SIG-M5 (cell line): ENCODE data around the gene DTX2.
"Not testable (repeated sequence)": the region's sequence is repeated elsewhere in the genome, so short reads cannot be mapped to it uniquely, and the experiment has no call there.

Experiments used
- DNase-seq: peaks from one replicate; lab custom pipeline; 2025; lab: John Stamatoyannopoulos, UW

The DTX2 gene

GRCh38 chr7:76512941-76513816, 51.7 kb downstream of the DTX2 start:
- DNase-seq: no peak

GRCh38 chr7:76513817-76514799, 52.6 kb downstream of the DTX2 start:
- no peak for DNase-seq

DNA sequence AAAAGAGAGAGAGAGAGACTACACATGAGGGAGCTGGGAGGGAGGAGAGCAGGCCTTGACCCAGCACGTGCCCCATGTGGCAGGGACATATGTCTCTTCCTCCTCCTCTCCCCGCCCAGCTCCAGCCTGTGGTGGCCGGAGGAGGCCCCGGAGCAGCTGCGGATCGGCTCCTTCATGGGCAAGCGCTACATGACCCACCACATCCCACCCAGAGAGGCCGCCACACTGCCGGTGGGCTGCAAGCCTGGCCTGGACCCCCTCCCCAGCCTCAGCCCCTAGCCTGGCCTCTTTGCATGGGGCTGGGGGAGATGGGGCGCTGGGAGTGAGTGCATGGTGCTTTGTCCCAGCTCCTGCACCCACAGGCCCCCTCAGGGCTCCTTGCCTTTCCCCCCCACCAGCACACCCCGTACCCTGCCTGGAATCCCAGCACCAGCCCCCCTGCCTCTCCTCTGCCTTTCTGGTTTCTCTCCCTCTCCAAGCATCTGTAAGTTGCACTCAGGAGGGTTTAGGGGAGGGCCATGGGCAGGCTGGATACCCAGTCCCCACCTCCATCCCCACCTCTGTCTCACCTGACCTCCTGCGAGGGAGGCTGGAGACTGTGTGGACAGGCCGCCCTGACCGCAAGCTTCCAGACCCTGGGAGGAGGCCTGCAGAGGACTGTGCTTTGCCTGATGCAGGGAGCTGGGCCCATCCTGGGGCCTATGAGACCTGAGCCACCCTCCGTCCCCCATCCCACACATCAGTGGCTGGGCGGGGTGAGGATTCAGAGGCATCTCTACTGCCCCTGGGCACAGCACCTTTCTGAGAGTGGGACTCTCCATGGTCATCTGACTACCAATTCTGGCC, 53.6 kb downstream of the DTX2 start:
- no peak for DNase-seq

- no peak for DNase-seq
Measured at GRCh38 chr7:76515999-76516443, 54.5 kb downstream of the DTX2 start.

DNA sequence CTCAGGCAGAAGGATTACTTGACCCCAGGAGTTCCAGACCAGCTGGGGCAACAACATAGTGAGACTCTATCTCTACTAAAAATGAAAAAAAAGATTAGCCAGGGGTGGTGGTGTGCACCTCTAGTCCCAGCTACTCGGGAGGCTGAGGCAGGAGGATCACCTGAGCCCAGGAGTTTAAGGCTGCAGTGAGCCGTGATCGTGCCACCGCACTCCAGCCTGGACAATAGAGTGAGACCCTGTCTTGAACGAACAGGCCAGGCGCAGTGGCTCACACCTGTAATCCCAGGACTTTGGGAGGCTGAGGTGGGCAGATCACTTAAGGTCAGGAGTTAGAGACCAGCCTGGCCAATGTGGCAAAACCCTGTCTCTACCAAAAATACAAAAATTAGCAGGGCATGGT, 55.4 kb downstream of the DTX2 start:
- not testable (repeated sequence) for DNase-seq

DNA sequence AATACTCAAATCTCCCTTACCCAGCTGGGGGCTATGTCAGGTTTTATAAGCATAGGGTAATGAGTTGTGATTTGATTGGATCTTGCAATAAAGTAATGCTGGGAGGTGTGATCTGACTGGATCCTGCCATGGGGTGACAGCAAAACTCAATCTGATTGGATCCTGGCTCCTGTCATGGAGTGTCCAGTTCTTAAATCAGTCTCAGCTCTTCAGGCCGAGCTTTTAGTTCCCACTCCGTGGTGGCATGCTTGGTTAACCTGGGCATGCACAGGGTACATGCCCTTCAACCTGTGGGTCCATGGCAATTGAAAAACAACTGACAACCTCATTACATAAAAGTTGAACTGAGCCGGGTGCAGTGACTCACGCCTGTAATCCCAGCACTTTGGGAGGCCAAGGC, 64.7 kb downstream of the DTX2 start:
- DNase-seq: not testable (repeated sequence)

- not testable (repeated sequence) for DNase-seq
Measured at GRCh38 chr7:76531643-76532042, 70.1 kb downstream of the DTX2 start.

DNA sequence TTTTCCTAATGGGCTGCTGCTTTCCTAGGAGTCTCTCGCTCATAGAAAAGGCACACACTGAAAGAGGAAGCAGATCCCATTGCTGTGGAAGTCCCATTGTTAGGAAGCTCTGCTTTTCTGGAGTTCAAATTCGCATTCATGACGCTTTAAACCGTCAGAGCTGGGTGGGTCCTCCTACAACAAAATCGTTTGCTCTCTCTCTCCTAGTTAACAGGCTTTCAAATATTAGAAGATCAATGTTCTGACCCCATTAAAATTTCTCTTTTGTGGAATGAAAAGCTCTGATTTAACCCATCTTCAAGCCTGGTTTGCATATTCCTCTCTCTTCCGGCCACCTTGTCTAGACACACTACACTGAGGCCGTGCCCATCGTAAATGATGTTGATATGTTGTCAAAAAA, 81.7 kb downstream of the DTX2 start, which contains the start of gene SPDYE16:
SPDYE16 (minus strand) TSS at position 101 of the 400 bp plus-strand sequence. CDS start 1,838 bp downstream, outside the sequence.
- DNase-seq: not testable (repeated sequence)

DNA sequence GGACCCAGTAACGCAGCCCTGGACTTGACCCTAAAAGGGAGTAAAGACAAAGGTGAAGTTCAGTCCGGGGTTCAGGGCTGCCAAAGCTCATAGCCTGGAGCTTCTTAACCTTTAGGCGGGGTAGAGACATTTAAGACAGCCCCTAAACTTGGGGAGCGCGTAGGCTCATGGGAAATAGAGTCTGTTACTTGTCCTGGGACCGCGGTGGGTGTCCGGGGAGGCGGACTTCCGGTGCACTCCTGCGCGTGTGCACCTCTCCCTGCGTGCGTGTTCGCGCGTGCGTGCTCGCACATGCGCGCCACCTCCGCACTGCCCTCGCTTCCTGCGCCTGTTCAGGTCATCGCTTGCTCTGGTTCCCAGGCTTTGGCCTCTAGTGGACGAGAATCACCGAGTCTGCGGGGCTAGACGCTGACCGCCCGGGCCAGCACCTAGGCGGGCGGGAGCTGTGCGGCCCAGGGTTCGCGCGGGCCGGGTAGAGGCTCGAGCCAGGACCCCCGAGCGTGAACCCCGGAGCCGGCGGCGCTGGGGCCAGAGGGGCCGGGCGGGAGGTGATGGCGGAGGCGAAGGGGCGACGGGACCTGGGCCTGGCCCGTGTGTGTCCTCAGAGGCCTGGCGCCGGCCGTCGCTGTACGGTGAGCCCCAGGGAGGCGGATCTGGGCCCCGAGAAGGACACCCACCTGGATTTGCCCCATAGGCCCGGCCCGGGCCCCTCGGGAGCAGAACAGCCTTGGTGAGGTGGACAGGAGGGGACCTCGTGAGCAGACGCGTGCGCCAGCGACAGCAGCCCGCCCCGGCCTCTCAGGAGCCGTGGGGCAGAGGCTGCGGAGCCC, 87.7 kb downstream of the DTX2 start:
- peak; percentile 76 for DNase-seq

GRCh38 chr7:76549855-76550248, 88.3 kb downstream of the DTX2 start:
- not testable (repeated sequence) for DNase-seq

DNA sequence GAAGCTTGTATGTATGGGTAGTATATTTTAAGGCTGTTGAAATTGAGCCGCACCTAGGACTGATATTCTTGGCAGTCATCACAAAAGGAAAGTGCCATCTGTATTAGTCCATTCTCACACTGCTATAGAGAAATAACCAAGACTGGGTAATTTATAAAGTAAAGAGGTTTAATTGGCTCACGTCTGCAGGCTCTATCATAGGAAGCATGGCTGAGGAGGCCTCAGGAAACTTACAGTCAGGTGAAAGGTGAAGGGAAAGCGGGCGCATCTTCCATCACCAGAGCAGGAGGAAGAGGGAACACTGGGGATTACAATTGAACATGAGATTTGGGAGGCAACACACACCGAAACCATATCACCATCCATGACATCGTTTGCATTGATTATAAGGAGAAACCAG, 90.5 kb downstream of the DTX2 start:
- DNase-seq: not testable (repeated sequence)
